Neural cell (in vitro differentiated cells): ENCODE data around the gene SF1.

Experiments
- EZH2 ChIP-seq: fragments of 200-600, 300-800 bp; shearing (Covaris generic), sonication (generic); IDR thresholded peaks from 2 replicates; pipeline ENCODE4 v1.6.1; 2014; ENCODE audit warnings: antibody characterized with exemption, low read length, borderline replicate concordance, mild to moderate bottlenecking; ENCODE audit not compliant: insufficient read depth, poor library complexity, severe bottlenecking
- POLR2AphosphoS5 ChIP-seq: IDR thresholded peaks from 2 replicates; pipeline ENCODE4 v1.6.1; 2012
- TF ChIP-seq, protein P1 (sequence below): fragments of 450-650 bp; IDR thresholded peaks from 2 replicates; pipeline ENCODE4 v1.5.1; 2014; ENCODE audit warnings: antibody characterized with exemption, mild to moderate bottlenecking, moderate library complexity; ENCODE audit not compliant: poor library complexity, severe bottlenecking

DNA sequence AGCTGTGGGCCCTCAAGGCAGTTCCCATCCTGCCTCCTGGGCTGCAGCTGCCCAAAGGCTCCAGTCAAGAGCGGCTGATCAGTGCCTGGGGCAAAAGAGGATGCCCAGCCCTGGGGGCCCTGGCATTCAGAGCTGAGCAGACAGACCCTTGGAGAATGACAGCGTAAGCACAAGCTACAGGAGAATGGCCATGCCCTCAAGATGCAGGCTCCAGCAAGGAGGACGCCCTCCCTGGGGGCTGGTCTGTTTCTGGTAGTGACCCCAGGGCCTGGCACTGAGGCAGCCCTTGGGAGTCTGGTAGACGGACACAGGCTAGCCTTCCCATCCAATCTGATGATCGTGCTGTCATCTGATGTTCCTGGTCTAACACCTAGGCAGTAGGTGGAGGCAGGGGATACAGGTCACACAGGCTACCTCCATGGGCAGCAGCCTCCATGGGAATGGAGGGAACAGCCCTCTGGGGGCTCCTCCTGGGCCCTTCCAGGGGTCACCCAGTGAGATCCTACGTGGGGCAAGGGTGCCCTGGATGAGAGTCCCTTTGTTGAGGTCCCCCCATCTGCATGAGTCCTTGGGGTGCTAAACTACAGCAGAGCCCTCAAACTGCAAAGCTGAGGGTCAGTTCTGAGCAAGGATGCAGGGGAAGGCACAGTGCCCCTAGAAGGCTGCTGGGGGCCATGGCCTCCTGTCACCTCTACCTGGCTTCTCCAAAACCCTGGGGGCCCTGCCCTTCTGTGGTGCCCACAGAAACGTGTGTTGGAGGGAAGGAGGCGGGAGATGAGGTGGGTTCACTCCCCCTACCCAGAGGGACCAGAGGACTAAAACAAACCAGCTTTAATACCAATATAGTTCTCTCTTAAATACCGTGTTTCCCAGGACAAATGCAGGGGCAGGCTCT, 10.2 kb upstream of the SF1 start:
- TF ChIP-seq POLR2AphosphoS5 = no peak
- TF ChIP-seq, protein P1, sequence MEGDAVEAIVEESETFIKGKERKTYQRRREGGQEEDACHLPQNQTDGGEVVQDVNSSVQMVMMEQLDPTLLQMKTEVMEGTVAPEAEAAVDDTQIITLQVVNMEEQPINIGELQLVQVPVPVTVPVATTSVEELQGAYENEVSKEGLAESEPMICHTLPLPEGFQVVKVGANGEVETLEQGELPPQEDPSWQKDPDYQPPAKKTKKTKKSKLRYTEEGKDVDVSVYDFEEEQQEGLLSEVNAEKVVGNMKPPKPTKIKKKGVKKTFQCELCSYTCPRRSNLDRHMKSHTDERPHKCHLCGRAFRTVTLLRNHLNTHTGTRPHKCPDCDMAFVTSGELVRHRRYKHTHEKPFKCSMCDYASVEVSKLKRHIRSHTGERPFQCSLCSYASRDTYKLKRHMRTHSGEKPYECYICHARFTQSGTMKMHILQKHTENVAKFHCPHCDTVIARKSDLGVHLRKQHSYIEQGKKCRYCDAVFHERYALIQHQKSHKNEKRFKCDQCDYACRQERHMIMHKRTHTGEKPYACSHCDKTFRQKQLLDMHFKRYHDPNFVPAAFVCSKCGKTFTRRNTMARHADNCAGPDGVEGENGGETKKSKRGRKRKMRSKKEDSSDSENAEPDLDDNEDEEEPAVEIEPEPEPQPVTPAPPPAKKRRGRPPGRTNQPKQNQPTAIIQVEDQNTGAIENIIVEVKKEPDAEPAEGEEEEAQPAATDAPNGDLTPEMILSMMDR = no peak
- no peak for TF ChIP-seq EZH2
